Stimulated activated CD8-positive, alpha-beta memory T cell treated with anti-CD3 and anti-CD28 coated beads, Interleukin-15, amount 100 ng/mL, for 24 hours (primary cell): ENCODE data around the gene DSC3.
"Not testable (repeated sequence)": the region's sequence is repeated elsewhere in the genome, so short reads cannot be mapped to it uniquely, and the experiment has no call there.

Source experiments
- DNase-seq: peaks from one replicate; pipeline ENCODE4 v3.0.0-alpha.2; 2020; ENCODE audit warnings: low read depth

The DSC3 gene

DNA sequence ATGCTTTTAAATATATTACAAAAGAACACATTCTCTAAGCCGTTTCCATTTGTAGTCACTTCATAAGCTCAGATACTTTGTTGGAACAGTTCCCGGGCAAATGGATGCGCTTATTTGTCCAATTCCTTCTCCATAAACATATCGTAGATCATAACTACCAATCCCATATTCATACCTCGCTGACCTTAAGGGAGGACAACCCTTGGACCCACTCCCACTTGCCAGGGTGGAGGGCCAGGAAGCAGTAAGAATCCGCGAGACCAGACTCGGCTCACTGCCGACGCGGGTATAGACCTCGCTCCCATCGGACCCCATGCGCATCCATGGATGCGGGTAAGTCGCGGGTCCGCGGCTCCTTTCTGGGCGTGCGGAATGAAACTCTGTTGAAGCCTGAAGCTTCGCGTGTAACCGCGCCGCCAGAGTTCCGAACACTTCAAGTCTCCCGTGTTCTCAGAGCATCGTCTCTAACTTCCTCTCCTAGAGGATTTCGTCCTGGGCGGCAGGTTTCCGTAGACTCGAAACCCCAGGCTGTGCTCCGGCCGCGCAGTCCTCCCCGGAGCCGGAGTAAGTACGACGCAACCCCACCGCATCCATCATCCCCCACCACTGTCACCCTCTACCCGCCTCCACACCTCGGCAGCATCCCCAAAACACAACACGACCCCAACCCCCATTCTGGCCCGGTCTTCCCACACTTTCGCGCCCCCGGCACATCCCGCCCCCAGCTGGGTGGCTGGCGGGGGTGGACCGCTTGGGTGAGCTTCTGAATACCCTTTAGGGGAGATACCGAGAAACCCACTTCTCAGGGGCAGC, 1.1 kb downstream of the DSC3 start:
- no peak for DNase-seq

DNA sequence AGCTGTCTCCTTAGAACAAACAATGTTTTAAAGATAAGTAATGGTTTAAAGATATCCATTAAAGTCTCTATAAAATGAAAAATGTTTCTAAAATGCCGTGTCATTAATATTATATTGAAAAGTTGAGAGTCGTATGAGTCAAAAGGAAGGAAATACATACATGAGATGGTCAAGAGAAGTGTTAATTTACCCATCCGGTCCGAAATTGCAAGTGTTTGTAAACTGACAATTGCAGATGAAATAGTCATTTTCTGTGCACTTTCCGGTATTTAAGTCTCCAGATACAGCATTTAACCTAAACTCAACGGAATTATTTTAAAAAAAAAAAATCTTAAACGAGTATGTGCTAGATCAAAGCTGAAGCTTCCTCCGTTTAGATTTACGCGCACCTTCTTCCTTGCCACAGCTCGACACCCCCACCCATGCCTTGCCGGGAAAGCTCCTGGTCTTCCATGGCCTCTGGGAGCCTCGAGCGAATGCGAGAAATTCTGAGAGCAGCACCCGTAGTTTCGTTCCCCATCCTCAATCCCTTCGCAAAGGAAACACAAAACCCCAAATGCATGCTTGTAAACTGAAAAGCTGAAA, 1.8 kb downstream of the DSC3 start:
- no peak for DNase-seq

GRCh38 chr18:31039426-31039825, 3.1 kb downstream of the DSC3 start:
- DNase-seq: no peak

GRCh38 chr18:31037686-31038085, 4.9 kb downstream of the DSC3 start:
- not testable (repeated sequence) for DNase-seq

GRCh38 chr18:31034541-31034940, 8.0 kb downstream of the DSC3 start:
- DNase-seq: no peak

- no peak for DNase-seq
Measured at GRCh38 chr18:31030574-31031278, 11.8 kb downstream of the DSC3 start.

DNA sequence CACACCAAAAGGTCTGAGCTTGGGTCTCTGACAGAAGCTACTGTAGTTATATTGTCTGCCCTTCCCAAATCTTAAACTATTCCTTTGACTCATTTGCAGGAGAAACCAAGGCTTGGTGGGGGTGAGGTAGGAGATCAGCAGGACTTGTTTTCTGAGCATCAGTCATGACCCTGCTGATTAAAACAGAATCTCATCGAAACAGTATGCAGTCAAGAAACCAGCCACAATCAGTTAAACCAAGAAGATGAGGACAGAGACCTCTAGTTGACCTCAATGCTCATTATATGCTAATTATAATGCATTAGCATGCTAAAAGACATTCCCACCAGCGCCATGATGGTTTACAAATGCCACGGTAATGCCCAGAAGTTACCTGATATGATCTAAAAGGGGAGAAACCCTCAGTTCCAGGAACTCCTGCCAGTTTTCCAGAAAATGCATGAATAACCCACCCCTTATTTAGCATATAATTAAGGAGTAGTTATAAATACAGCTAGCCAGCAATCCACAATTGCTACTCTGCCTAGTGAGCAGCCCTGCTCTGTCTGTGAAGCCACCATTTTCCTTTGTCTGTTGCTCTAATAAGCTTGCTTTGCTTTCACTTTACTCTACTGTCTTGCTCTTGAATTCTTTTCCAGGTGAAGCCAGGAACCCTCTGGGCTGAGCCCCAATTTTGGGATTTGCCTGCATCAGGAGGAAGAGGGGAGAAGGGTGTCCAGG, 26.7 kb downstream of the DSC3 start:
- no peak for DNase-seq

DNA sequence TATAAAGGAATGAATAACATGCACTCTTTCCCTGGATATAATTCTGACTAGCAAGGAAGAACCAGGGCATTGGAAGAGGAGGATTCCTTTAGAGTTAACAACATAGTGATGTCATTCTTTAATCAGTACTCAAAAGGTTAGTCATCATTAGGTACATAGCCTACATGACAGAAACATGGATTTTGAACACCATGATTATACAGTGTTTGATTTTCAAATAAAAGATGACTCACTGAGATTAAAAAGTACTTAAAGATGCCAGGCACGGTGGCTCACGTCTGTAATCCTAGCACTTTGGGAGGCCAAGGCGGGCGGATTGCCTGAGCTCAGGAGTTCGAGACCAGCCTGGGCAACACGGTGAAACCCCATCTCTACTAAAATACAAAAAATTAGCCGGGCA, 31.1 kb downstream of the DSC3 start:
- not testable (repeated sequence) for DNase-seq

DNA sequence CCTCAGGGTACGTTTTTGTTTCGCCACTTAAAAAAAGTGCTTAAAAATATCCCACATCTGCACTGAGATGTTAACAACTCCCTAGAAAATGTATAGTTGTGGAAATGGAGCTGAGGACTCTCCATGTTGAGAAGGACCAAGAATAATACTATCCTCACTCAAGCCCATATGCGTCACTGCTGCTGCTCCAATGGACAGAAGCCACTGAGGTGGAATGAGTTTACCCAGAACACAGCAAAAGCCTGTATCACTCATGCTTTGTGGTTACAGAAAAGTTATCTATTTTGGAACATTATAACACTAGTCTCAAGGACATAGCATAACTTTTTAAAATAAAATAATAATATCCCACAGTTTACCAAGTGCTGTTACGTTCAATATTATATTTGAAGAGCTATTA, 31.9 kb downstream of the DSC3 start:
- DNase-seq: no peak

GRCh38 chr18:30999887-31000628, 42.5 kb downstream of the DSC3 start:
- DNase-seq: no peak

DNA sequence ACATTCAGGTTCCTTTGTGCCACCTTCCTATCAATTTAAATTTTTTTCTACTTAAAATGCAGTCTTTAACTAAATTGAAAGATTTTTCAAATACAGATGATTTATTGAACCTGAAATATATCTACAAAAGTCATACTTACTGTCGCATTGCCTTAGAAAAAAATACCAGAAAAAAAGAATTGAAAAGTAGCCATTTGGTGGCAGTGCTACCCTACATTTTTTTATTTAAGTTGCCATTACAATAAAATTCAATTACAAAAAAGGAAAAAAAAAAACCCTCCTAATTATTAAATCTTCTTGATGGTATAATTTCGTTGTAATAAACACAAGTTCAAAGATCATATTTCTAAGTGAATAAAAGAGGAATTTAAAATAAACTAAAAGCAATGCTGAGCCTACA, 43.4 kb downstream of the DSC3 start:
- DNase-seq: no peak

GRCh38 chr18:30997223-30997622, 45.3 kb downstream of the DSC3 start:
- DNase-seq: no peak

DNA sequence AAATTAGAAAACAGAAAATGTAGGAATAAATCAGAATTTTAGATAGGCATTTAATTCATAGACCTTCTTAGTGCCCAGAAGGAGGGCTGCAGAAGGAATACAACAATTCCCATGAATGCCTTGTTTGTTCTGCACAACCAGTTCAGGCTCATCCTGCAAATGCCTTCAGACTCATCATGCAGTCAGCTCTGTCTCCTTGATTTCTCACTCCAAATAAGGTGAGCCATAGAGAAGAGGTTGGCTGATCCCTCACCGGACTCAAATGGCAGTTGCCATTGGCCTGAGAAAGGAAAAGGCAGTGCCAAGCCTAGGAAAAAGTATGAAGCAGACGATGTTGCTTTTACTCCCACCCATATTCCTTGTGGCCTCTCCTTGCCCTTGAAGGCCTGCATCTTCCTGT, 50.3 kb downstream of the DSC3 start:
- DNase-seq: no peak

DNA sequence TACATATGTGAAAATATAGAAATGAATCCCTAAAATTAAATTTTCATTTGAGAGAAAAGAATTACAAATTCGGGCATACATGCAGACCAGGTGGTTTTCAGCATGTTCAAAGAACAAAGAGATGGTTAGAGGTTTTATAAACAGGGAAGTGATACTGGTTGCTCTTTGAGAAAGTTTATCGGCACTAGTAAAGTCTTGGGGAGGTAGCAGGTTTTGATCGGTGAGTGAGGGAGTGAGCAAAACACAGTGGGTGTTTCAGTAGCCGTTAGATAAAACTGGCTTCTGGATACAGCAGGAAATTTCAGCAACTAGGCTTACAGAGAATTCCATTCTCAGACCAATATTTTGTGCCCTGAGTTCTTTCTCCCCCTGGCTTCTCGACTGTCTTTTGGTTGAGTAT, 51.1 kb downstream of the DSC3 start:
- DNase-seq: no peak

DNA sequence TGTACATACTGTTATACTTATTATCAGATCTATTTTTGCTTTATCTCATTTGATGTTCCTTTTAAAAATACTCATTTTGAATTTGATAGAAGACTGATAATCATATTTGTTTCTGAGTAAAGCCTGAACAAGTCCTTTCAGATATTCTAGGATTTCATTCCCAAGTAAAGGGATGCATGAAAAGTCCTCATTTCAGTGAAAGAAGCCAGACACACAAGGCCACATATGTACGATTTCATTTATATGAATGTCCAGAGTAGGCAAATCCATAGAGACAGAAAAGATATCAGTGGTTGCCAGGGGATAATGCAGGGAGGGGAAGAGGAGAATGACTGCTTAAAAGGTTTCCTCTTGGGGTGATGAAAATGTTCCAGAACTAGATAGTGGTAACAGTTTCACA, 53.4 kb downstream of the DSC3 start:
- no peak for DNase-seq

GRCh38 chr18:30988440-30988839, 54.1 kb downstream of the DSC3 start:
- DNase-seq: no peak

DNA sequence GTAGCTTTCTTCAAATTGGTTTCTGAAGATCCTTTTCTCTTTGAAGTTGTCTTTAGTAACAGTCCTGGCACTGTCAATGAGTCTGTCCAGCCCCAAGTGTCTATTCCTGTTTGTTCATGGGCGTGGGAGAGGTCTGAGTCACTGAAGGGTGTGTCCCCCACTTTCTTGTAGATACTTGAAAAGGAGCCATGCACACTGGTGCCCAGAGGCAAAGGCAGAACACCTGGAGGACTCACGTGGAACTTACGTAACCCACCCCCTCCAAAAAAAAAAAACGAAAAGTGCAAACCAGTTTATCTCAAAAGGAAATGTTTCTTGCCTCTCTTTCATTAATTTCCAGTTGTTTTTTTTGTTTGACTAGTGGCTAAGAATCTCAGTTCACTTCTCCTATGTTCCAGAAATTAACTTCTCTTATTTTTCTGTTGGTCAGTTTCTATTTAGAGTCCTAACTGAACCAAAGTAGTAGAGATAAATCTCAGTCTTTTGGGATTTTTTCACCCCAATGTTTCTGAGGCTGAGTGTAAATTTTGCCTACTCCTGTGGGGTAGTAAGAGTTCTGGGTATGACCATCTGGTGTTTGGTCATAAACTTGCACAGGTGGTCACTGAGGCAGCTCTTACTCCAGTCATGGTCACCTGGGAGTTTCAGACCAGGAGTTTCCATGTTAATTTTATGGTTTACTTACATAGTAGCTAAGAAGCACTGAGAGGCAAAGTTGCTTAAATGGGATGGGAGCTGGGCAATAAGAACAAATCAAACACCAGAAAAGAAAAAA, 54.9 kb downstream of the DSC3 start:
- DNase-seq: no peak

- DNase-seq: no peak
Measured at GRCh38 chr18:30985753-30986152, 56.8 kb downstream of the DSC3 start.

DNA sequence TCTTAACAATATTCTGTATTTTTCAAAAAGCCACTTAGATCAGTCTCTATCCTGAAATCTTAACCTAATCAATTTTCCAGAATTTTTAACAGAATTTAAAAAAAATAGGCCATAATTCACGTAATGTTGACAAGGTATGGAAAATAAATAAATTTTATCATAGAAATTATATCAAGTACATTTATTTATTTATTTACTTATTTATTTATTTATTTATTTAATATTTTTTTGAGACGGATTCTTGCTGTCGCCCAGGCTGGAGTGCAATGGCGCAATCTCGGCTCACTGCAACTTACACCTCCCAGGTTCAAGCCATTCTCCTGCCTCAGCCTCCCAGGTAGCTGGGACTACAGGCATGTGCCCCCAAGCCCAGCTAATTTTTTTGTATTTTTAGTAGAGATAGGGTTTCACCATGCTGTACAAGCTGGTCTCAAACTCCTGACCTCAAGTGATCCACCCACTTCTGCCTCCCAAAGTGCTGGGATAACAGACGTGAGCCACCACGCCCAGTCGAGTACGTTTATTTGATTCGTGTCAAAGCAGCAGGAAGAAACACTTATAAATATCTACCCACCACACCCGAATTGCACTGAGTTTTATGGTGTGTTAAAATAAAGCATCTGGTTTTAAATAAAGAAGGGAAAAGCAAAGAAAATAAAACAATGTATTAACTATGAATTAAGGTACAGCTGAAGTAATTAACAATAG, 60.1 kb downstream of the DSC3 start:
- no peak for DNase-seq

- DNase-seq: not testable (repeated sequence)
Measured at GRCh38 chr18:30978091-30978490, 64.5 kb downstream of the DSC3 start.
